NK-92 treated with Interleukin-12 subunit alpha and Interleukin-12 subunit beta, amount 100 ng/mL, for 24 hours (cell line): ENCODE data around the gene HAUS1.
"Not testable (repeated sequence)": the region's sequence is repeated elsewhere in the genome, so short reads cannot be mapped to it uniquely, and the experiment has no call there.

Source experiments
- DNase-seq: peaks from one replicate; lab custom pipeline; 2025; lab: John Stamatoyannopoulos, UW

The HAUS1 gene

DNA sequence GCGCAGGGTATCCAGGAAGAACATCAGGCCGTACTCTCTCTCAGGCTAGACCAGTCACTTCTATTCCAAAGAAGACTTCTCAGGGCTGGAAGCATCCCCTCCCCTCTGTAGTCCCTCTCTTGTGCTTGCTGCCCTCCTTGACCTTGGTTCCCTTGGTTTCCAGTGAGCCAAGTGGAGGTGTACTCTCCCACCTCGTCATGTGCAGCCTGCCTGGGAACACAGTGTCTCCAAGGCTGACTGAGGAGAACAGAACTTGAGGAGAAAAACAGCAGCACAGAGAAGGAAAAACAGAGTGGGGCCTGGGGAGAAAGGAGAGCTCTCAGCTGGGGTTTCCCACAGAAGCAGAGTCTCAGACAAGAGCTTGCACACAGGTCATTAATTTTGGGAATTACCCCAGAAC is 52.7 kb downstream of the HAUS1 start:
- DNase-seq: no peak

GRCh38 chr18:46158499-46158898 is 54.3 kb downstream of the HAUS1 start:
- DNase-seq: no peak

- DNase-seq: no peak
These were observed 56.0 kb downstream of the HAUS1 start for GRCh38 chr18:46160050-46160798.

DNA sequence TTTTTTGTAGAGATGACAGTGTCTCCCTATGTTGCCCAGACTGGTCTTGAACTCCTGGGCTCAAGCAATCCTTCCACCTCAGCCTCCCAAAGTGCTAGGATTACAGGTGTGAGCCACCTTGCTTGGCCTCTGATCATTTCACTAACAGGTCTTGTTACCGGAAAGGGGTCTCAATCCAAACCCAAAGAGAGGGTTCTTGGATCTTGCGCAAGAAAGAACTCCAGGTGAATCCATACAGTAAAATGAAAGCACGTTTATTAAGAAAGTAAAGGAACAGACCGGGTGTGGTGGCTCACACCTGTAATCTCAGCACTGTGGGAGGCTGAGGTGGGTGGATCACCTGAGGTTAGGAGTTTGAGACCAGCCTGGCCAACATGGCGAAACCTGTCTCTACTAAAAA is 56.7 kb downstream of the HAUS1 start:
- DNase-seq: not testable (repeated sequence)

DNA sequence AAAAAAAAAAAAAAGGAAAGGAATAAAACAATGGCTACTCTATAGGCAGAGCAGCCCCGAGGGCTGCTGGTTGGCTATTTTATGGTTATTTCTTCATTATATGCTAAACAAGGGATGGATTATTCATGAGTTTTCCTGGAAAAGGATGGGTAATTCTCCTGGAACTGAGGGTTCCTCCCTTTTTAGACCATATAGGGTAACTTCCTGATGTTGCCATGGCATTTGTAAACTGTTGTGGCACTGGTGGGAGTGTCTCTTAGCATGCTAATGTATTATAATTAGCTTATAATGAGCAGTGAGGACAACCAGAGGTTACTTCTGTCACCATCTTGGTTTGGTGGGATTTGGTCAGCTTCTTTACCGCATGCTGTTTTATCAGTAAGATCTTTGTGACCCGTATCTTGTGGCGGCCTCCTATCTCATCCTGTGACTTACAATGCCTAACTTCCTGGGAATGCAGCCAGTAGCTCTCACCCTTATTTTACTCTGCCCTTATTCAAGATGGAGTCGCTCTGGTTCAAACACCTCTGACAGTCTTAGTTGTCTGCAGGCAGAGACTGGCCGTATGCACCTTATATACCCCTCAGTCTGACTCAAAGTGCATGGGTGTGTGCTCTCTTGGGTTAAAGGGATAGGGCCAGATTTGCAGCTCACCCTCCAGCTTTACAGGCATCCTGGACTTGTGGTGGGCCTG is 57.7 kb downstream of the HAUS1 start:
- DNase-seq: no peak

DNA sequence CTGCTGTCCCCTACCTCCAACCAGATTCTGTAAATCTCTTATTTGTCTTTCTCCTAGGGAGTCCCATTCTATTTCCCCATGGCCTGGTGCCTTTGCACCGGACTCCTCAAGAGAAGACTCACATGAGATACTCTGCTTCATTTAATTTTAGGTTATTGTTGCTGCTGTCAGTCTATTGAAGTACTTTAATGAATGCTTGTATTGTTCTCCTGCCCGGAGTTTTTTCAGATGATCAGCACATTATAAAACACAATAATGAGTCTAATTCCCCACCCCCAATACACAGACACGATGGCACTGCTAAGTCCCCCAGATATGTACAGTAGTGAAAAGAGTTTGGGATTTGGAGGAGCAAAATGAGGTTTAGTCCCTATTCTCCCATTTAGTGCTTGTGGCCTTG is 58.9 kb downstream of the HAUS1 start:
- no peak for DNase-seq

DNA sequence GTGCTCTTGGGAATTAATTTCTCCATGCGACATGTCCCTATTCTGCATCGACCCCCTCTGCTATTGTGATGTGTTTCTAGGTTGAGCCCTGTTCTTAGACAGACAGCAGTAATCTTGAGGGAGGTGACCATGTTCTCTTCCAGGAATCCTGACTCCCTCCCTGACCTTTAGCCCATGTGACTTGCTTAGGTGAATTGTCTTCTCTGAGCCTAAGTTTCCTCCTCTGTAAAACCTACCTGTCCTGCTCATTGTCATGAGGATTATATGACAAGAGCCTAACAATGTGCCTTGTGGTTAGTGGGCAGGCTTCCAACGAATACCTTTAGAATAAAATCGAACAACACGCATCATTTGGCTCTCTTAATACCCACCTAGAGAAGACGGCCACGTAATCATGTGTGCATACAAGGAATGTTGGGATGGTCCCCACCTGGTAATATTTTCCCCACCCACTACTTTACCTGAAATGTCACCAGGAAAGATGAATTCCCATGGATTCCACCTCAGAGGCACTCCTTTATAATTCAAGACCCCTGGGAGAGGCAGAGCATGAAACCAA is 59.8 kb downstream of the HAUS1 start:
- no peak for DNase-seq

DNA sequence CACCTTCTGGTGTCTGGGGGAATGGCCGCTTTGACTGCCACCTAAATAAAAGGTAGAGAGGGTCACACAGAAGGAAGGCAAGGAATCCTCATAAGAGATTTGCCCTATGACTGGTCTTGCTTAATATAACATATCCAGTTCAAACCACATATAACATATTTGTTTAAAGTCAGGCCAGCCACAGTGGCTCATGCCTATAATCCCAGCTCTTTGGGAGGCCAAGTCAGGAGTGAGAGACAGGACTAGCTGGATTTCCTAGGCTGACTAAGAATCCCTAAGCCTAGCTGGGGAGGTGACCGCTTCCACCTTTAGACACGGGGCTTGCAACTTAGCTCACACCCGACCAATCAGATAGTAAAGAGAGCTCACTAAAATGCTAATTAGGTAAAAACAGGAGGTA is 60.3 kb downstream of the HAUS1 start:
- not testable (repeated sequence) for DNase-seq

- no peak for DNase-seq
These were observed 60.7 kb downstream of the HAUS1 start for GRCh38 chr18:46164920-46165319.

GRCh38 chr18:46166261-46166970 is 62.2 kb downstream of the HAUS1 start:
- no peak for DNase-seq

GRCh38 chr18:46167971-46168370 is 63.8 kb downstream of the HAUS1 start:
- no peak for DNase-seq

DNA sequence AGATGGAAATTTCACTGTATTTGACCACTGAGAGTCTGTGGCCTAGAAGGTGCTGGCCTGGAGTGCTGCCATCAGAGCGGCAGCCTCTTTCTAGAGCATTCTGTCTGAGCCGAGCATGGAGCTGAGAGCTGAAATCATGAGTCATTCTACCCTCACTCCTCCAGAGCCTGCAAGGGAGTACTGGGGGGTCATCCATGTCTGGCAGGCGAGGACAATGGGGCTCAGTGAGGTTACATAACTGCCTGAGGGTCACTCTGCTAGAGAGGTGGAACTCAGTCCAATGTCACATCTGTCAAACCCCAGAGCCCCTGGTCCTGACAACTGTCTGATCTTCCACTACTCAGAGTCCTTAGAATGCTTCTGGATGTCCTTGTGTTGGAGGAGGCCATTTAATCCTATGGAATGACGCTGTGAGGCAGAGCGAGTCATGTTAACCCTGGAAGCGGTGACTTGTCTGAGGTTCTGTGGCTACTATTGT is 65.3 kb downstream of the HAUS1 start:
- no peak for DNase-seq

DNA sequence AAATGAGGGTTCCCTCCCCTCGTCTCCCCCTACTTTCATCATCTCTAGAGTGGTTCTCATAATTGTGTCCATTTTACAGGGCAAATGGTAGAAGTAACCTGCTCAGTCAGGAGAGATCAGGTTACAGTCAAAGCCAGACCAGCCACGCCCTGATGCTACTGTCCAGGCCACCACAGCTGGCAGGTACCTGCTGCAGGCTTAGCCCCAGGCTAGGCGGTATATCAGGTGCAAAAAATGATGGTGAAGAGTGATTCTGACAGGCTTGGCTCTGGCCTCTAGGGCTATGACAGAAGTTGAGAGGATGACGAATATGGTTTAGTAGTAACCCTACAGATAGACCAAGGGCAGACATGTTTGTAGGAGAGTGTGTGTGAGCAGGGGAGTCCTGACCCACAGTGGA is 67.1 kb downstream of the HAUS1 start:
- no peak for DNase-seq

DNA sequence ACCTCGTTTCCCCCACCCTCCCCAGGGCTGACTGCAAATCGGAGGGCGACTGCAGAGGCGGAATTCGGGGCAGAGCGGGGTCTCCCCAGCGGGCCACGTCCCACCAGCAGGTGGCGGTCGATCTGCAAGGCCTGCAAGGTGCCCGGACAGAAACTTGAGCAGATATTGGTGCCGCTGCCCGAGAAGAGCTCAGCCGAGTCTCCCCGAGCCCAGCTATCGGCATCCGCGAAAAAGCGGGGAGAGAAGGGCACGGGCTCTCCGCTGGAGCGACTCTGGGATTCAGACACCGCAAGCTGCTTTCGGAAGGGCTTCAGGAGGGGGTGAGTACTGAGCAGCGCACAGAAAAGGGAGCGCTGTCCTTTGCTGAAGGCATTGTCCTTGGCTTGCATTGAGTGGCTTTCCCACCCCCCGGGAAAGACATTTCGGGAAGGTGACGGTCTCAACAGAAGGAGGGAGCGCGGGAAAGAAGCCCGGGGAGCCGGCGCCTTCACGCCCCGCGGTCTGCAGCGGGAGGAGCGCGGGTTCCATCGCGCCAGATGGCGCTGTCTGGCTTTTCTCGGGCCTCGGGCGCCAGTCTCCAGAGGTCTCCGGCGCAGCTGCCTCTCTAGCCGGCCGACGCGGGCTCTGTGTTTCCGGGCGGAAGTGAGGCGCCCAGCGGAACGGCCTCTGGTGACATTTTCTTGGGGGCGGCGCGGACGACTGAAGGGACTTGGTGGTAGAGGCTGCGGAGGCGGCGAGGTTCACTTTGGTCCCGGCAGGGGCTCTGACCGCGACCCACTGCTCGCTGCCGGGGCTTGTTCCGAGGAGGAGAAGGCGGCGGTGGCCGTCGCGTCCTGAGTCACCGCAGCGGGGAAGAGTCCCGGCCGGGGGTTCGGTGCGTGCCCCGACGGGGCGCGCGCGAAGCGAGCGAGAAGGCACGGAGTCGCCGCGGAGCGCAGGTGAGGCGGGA is 69.5 kb downstream of the HAUS1 start:
- DNase-seq: peak; percentile 86

GRCh38 chr18:46174342-46175041 is 70.3 kb downstream of the HAUS1 start:
- peak; percentile 20 for DNase-seq

- no peak for DNase-seq
These were observed 71.8 kb downstream of the HAUS1 start for GRCh38 chr18:46176001-46176400.
